ENCODE results near the gene NEK4.
"Not testable (repeated sequence)": the region's sequence is repeated elsewhere in the genome, so short reads cannot be mapped to it uniquely, and the experiment has no call there.

Gene NEK4

DNA sequence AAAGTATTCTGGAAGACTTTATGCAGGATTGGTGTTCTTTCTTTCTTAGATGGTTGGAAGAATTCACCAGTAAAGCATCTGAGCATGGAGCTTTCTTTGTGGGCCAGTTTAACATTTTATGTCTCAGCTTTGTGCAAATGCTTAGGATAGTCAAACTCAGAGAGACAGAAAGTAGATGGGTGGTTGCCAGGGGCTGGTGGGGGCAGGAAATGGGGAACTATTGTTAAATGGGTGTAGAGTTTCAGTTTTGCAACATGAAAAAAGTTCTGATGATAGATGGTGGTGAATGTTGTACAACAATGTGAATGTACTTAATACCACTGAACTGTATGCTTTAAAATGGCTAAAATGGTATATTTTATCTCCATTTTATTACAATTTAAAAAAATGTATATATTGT, 40.1 kb downstream of the NEK4 start:
- no peak for DNase-seq

DNA sequence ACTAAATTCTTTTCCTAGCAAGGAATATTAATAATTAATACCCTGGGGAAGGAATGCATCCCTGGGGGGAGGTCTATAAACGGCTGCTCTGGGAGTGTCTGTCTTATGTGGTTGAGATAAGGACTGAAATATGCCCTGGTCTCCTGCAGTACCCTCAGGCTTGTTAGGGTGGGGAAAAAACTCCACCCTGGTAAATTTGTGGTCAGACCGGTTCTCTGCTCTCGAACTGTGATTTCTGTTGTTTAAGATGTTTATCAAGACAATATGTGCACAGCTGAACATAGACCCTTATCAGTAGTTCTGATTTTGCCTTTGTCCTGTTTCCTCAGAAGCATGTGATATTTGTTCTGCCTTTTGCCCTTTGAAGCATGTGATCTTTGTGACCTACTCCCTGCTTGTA, 42.0 kb downstream of the NEK4 start:
- not testable (repeated sequence) for DNase-seq

DNA sequence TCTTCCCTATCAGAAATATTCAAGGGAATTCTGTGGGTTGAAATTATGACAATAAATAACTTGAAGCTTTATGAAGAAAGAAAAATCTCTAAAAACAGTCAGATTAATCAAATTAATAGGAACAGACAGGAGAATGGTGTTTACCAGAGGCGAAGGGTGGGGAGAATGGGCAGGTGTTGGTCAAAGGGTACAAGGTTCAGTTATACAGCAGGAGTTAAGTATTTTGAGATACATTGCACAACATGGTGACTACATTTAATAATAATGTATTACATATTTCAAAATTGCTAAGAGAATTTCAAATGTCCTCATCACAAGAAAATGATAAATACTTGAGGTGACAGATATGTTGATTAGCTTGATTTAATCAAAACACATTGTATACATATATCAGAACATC, 46.2 kb downstream of the NEK4 start:
- no peak for DNase-seq

DNA sequence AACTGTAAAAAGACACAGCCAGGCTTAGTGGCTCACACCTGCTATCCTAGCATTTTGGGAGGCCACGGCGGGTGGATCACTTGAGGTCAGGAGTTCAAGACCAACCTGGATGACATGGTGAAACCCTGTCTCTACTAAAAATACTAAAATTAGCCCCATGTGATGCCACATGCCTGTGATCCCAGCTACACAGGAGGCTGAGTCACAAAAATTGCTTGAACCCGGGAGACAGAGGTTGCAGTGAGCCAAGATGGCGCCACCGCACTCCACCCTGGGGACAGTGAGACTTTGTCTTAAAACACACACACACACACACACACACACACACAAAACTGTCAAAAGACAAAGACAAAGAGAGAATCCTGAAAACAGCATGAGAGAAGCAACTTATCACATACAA, 46.8 kb downstream of the NEK4 start:
- DNase-seq: no peak

DNA sequence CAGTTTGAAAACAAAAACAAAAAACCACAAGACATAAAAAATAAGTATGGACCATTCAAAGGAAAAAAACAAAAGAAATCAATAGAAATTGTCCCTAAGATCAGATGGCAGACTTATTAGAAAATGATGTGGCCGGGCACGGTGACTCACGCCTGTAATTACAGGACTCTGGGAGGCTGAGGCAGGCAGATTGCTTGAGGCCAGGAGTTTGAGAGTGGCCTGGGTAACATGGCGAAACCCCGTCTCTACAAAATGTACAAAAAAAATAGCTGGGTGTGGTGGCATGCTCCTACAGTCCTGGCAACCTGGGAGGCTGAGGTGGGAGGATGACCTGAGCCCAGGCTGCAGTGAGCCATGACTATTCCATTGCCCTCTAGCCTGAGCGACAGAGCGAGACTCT, 48.2 kb downstream of the NEK4 start:
- no peak for DNase-seq

DNA sequence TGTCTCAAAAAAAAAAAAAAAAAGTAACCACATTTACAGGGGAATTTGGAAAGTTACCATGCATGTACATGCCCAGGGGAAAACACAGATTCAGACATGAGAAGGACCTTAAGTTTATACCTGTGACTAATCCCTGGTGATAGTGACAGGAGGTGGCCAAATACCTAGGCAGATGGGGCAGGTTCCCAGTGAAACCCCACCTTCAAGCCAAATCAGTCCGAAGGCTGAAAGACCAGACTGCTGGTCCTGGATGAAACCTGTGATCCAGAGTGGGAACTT, 49.1 kb downstream of the NEK4 start:
- DNase-seq: no peak

DNA sequence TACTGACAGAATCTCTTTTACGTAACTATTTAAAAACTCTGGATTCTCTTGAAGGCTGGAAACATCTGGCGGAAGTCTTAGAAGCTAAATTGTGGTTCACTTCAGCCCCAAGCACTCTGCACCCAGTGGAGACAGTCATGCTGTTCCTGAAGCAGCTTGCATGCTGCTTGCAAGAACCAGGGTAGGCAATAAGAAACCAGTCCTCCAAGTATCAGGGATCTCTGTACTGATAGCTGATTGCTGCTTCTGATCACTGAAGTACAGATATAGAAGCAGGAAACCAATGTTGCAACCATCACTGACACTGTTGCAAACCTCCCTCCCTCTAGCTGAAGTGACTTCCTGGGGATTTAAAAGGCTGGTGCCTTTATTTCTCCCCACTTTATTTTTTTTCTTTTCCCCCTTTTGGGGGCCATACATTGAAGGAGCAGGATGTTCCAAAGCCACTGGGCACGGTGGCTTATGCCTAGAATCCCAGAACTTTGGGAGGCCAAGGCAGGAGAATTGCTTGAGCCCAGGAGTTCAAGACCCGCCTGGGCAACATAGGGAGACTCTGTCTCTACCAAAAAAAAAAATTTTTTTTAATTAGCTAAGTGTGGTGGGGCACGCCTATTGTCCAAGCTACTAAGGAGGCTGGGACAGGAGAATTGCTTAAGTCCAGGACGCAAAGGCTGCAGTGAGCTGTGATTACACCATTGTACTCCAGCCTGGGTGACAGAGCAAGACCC, 49.6 kb downstream of the NEK4 start:
- peak; percentile 7 for DNase-seq

DNA sequence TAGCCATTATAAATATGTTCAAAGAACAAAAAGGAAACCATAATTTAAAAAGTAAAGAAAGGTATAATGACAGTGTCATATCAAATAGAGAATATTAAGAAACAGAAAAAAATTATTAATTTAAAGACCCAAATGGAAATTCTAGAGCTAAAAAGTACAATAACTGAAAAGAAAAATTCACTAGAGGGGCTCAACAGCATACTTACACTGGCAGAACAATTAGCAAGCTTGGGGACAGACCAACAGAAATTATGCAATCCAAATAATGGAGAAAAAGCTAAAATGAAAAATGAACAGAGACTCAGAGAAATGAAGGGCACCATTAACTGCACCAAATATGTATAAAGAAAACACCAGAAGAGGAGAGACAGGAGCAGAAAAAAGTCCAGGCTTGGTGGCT, 51.1 kb downstream of the NEK4 start:
- no peak for DNase-seq

DNA sequence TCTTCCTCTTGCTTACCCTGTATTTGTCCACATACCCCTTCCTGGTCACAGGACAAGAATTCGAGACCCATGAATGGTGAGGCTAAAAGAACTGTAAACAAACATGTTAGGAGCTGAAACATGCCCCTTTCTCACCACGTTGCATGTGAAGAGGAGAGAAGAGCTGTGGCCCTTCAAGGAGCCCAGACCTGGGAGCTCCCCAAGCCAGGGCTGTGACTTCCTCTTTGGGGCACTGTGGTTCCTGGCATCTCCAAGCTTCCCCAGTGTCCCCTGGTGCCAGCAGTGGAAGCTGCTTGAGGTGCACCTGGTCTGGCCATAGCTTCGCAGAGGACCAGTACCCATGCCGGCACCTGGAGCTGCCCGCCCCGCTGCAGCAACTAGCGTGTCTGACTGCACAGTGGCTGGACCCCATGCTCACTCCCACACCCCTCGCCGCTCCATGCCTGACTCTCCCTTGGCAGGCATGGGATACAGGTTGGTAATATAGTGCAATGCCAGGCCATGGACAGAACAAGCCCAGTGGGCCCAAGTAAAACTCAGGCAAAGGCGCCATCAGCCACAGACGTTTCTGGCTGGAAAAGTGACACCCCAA, 54.9 kb downstream of the NEK4 start:
- no peak for DNase-seq

DNA sequence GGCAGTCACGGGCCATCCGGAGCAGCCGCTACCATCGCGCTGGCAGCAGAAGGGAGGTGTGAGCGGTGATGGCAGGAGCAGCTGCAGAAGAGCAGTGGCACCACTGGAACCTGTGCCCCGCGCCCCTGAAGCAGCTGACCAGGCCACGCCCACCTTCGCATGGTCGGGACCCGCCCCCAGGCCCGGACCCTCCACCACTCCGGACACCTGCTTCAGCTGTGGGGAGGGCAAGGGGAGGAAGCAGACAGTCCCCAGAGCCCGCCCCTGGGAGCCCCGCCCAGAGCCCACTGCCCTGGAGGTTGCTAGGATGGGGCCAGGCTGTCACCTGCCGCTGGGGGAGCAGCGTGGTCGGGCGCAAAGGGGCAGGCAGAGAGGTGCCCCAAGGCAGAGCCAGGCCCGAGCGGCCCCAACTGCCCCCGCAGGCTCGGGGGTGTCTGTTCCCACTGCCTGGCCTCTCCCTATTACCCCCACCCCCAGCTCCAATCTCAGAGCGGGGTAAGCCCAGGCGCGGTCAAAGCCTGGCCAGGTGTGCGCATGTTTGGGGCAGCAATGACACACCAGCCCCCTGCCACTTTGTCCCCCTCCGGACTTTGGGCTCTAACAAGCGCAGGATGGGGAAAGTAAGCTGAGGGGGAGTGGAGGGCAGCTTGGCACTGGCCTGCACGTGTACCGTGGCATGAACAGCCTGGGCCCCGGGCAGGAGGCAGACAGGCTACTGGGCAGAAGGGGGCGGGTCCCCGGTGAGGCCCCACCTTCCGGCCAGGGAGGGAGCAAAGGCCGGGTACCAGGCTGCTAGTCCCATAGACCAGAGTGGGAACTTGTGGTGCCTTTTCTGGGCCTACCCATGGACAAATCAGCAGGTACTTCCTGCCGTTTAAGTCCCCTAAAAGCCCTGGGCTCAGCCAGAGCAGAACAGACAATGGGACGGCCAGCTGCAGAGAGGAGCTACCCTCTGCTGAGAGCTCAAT, 56.1 kb downstream of the NEK4 start:
- DNase-seq: no peak

DNA sequence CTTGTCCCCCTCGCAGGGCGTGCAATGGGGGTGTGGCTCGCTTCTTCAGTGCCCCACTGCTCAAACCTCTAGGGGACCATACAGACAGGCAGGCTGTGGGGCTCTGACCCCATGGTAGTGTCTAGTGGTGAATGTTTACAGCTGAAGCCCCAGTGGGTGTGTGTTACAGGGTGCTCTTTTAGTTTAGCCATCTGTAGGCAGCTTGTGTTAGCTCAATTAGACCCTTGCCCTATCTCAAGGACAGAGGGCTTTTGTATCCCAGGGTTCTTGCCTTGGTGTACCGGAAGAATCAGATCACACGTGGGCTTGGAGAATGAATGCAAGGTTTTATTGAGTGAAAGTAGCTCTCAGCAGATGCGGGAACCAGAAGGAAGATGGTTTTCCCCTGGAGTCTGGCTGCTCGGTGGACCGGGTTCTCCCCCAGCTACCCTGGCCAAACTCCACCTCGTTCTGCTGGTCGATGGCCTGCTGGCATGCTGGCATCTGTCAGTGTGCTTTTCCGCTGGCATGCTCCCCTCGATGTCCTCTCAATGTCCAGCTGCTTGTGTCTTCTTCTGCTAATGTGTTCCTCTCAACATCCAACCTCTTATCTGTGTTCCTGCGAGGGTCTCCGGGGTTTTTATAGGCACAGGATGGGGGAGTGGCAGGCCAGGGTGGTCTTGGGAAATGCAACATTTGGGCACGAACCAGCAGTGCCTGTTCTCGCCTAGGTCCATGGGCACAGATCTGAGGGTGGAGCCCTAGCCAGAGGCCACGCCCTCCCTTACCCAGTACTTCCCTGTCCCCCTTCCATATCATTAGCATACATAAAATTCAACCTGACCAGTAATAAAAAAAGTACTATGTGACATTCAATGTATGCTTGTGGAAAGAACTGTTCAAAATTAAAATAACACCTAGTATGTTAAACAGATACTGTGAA, 58.2 kb downstream of the NEK4 start:
- no peak for DNase-seq

DNA sequence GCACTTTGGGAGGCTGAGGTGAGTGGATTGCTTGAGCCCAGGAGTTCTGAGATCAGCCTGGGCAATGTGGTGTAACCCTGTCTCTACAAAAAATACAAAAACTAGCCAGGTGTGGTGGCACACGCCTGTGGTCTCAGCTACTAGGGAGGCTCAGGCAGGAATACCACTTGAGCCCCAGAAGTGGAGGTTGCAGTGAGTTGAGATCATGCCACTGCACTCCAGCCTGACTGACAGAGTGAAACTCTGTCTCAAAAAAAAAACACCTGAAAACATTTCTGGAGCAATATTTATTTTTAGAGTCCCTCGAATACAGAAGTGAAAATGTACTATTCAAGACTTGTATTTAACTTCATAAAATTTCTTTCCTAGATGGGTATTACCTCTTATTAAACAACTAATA, 60.2 kb downstream of the NEK4 start:
- no peak for DNase-seq

DNA sequence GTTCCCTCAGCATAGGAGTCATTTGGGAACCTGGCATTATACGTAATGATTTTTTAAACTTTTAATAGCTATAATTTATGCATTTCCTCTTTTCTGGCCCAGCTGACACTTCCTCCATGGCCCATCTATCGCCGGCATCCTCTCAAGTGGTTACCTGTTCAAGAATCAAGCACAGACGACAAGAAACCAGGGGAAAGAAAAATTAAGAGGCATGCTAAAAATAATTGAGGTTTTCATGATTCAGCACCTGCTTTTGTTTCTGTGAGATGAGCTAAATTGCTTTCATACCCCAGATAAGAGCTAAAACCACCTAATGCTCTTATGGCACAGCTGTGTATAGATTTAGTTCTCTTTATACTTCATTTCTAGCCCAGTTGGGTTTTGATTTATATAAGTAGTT, 63.2 kb downstream of the NEK4 start:
- no peak for DNase-seq

DNA sequence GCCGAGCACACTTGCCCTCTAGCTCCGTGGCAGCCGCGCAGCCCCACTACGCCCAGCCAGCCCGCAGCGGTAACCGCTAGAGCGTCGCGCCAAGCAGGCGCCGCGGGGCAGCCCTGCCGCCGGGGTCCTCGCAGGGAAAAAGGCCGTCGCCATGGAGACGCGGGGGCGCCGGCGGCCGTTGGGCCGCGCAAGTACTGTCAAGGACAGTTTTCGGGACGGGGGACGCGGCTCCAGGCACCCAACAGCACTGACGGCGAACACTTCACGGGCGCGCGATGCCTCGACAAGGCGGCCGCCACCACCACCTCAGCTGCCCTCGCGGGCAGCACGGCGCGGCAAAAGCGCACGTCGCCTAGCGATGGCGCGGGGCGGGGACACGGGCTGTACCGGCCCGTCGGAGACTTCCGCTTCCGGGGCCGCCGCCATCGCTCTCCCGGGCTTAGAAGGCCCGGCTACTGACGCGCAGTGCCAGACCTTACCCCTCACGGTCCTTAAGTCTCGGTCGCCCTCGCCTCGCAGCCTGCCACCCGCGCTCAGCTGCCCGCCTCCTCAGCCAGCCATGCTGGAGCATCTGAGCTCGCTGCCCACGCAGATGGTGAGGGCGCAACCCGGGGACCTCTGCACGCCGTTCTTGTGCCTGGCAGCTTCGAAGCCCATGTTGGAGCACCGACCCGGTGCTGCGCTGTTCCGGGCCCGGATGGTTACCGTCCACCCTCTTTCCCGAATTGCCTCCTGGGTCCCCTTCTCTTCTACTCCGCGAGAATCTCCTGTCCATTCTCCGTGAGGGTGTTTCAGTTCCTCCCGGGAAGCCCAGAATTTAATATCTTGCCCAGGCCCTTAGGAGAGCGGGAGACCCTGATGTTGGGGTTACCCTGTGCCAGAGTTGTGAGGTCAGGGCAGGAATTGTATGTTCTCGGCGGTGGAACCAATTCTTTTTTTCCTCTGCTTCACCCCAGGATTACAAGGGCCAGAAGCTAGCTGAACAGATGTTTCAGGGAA, 64.8 kb downstream of the NEK4 start, which contains the start of the genes GLT8D1 and SPCS1:
Gene GLT8D1, minus strand, starts transcription at position 104 of the 999 bp plus-strand sequence. CDS start 5,331 bp downstream, outside the sequence.
Gene SPCS1, plus strand, starts transcription at position 419 of the 999 bp plus-strand sequence. Its CDS starts 141 bp downstream, at position 560.
- DNase-seq: peak; percentile 84

DNA sequence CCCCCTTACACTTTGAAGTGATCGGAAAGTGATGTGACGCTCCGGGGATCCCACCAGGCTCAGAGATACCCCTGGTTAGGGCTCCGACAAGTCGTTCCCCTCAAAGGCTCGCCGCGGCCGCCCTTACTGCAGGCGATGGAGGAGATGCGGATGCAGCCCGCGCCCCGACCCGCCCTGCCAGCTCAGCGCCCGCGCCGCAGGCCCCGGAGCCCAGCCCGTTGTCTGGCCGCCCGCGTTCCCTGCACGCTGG, 65.4 kb downstream of the NEK4 start:
- DNase-seq: no peak

DNA sequence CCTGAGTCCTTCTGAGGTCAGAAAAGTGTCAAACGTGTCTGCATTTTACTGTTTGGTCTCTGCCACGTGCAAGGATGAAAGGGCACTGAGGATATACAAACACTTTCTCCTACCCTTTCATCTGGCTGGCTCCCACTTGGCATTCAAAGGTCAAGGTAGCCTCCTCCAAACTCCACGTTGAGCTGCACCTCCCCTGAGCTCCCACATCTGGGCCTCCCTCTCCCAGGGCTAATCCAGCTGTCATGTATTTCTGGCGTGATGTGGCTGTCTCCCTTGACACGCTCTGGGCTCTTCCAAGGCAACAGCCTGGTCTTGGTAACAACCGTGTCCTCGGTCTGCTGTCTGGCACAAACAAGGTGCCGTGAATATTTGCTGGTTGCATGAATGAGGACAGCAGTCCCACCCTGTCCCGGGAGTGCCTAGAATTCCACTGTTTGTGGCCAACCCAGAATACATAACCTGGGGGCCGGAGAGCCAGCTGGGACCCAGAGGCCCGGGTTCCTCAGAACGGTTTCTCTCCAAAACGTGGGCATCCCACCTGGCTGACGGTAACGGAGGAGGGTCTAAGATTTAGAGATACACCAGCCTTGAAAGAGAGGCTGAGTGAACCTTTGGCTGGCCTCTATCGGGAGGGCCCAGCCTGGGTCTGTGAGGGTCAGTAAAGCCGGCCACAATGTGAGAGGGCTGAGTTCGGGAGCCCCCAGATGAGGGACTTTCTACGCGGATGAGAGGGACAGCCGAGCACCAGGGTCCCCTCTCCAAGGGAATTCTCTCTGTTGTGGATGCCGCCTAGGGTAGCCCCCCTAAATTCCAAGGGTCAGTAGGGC, 65.9 kb downstream of the NEK4 start:
- no peak for DNase-seq

DNA sequence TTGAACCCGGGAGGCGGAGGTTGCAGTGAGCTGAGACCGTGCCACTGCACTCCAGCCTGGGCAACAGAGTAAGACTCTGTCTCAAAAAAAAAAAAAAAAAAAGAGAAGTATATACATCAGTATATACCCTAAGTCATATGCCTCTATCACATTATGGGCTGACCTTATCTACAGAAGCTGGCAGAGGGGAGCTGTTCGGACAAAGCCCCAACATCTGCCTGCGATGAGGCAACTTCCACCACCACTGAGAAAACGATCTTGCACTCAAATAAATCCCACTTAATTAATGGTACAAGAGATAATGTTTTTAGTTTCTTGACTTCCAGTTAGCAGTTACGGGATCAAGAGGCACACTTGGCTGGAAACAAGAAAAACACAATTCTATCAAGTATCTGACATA, 67.4 kb downstream of the NEK4 start:
- no peak for DNase-seq

DNA sequence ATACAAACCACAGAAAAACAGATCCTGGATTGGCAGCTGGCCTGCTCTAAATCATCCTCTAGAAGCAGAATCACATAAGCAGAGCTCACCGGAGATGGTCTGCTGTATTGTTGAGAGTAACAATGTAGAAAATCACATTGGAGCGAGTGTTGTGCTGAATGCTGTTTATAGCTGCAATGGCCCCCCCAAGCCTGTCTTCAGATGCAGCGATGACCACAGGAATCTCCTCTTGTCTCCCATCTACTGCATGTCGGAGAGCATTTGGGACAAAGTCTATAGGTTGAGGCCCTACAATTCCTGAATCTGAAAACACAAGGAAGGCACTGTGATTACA, 73.1 kb downstream of the NEK4 start:
- no peak for DNase-seq

DNA sequence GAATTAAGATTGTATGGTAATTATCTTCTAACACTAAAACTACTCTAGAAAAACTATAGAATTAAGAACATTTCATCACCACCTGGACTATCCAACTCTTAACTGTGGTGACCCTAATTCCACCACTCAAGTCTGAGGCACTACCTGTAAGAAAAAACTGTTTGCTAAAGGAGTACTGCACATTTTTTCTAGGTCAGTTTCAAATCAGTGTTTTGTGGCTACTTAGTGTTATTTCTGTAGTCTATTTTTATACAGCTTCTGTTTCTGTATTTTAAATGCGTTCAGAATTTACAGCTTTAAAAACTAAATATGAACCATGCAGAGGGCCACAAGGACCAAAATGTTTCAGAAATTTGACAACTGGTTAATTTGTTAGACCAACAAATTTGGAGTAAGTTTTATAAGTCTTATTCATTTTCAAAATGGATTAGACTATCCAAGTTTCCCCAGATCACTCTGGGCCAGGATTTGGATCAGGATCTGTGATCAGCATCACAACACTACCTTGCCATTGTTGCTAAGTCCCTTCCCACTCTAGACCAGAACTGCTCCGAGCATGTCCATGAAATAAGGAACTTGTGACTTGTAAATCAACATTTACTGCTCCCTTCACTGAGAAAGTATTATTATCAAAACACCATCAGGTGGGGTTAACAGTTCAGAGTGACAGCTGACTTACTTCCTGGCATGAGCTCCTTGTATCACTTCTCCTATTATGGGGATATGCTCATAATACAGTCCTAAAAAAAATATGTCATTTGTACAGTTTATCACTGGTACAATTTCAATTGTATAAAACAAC, 73.7 kb downstream of the NEK4 start:
- no peak for DNase-seq

All from CD4-positive, alpha-beta T cell treated with Interferon gamma for 1 hour (primary cell).